ENCODE data around the gene ATP2A3.

ATP2A3 gene

GRCh38 chr17:3959921-3960601 is 4.2 kb downstream of the ATP2A3 start:
- peak overlapping the region; percentile 89 for H3K27ac ChIP-seq (replicated peaks)
- DNase-seq (ENCODE audit: low read depth in 1 of 2, low spot score in 1 of 2) = no peak

GRCh38 chr17:3959295-3959899 is 4.8 kb downstream of the ATP2A3 start:
- H3K27me3 ChIP-seq (ENCODE audit: insufficient read depth, poor library complexity, severe bottlenecking) = no peaks in the 10 kb centered on the region
- peak overlapping the region; percentile 89 for H3K27ac ChIP-seq (replicated peaks)
- TF ChIP-seq REST (IDR thresholded peaks at IDR 0.05; ENCODE audit: insufficient replicate concordance, low read depth) (no peak), POLR2AphosphoS5 (IDR thresholded peaks at IDR 0.05; ENCODE audit: low read depth) (no peak), CTCF (IDR thresholded peaks at IDR 0.05; ENCODE audit: insufficient read depth, low read length) (no peak), GABPA (IDR thresholded peaks at IDR 0.05; ENCODE audit: low read depth) (no peak), SPI1 (IDR thresholded peaks at IDR 0.05; ENCODE audit: borderline replicate concordance, low read depth) (no peak)
- no peak for DNase-seq (ENCODE audit: low read depth in 1 of 2, low spot score in 1 of 2)
- no peak overlapping the region for H3K4me3 ChIP-seq (replicated peaks; ENCODE audit: insufficient read depth, low read length)

More at GRCh38 chr17:3959921-3960601, 4.2 kb downstream of the ATP2A3 start:
- TF ChIP-seq GABPA (IDR thresholded peaks at IDR 0.05; ENCODE audit: low read depth) (no peak), POLR2AphosphoS5 (IDR thresholded peaks at IDR 0.05; ENCODE audit: low read depth) (no peak), CTCF (IDR thresholded peaks at IDR 0.05; ENCODE audit: insufficient read depth, low read length) (no peak), REST (IDR thresholded peaks at IDR 0.05; ENCODE audit: insufficient replicate concordance, low read depth) (no peak), SPI1 (IDR thresholded peaks at IDR 0.05; ENCODE audit: borderline replicate concordance, low read depth) (no peak)
- H3K4me3 ChIP-seq (replicated peaks; ENCODE audit: insufficient read depth, low read length) = no peak overlapping the region
- no peaks in the 10 kb centered on the region for H3K27me3 ChIP-seq (ENCODE audit: insufficient read depth, poor library complexity, severe bottlenecking)

GRCh38 chr17:3957735-3958599 is 6.3 kb downstream of the ATP2A3 start:
- no peak for DNase-seq (ENCODE audit: low read depth in 1 of 2, low spot score in 1 of 2)
- Histone ChIP-seq H3K27ac (replicated peaks) (no peak overlapping the region), H3K4me3 (replicated peaks; ENCODE audit: insufficient read depth, low read length) (no peak overlapping the region), H3K27me3 (ENCODE audit: insufficient read depth, poor library complexity, severe bottlenecking) (no peaks in the 10 kb centered on the region)
- TF ChIP-seq GABPA (IDR thresholded peaks at IDR 0.05; ENCODE audit: low read depth) (no peak), POLR2AphosphoS5 (IDR thresholded peaks at IDR 0.05; ENCODE audit: low read depth) (no peak), SPI1 (IDR thresholded peaks at IDR 0.05; ENCODE audit: borderline replicate concordance, low read depth) (no peak), CTCF (IDR thresholded peaks at IDR 0.05; ENCODE audit: insufficient read depth, low read length) (no peak), REST (IDR thresholded peaks at IDR 0.05; ENCODE audit: insufficient replicate concordance, low read depth) (no peak)

Measured in HL-60 (cell line).